NT2/D1 (cell line): ENCODE data around the gene AGAP1.

Source experiments
- DNase-seq: peaks from one replicate; pipeline ENCODE4 v3.0.0-alpha.2; 2011; ENCODE audit warnings: low read depth, low spot score
- H3K27me3 ChIP-seq: 2 replicates; pipeline ENCODE4 v1.6.0; 2011; ENCODE audit warnings: mild to moderate bottlenecking; ENCODE audit not compliant: insufficient read length, insufficient read depth
- H3K36me3 ChIP-seq: 2 replicates; pipeline ENCODE4 v1.6.1; 2011; ENCODE audit warnings: mild to moderate bottlenecking, low read length, mixed read lengths; ENCODE audit not compliant: insufficient read depth, insufficient read length
- H3K4me1 ChIP-seq: 2 replicates; pipeline ENCODE4 v1.5.1; 2011; ENCODE audit not compliant: insufficient read depth, insufficient read length
- H3K4me3 ChIP-seq: 2 replicates; pipeline ENCODE4 v1.5.1; 2011; ENCODE audit warnings: low read depth; ENCODE audit not compliant: insufficient read length
- H3K9ac ChIP-seq: 2 replicates; pipeline ENCODE4 v1.6.0; 2011; ENCODE audit warnings: low read depth; ENCODE audit not compliant: insufficient read length
- H3K9me3 ChIP-seq: 2 replicates; pipeline ENCODE4 v1.5.1; 2011; ENCODE audit warnings: mild to moderate bottlenecking, low read length; ENCODE audit not compliant: insufficient read depth
- SUZ12 ChIP-seq: IDR thresholded peaks from 2 replicates; pipeline ENCODE4 v1.6.1; 2011; ENCODE audit not compliant: insufficient read length, insufficient read depth; ENCODE audit errors: extremely low read depth
- YY1 ChIP-seq: IDR thresholded peaks from 2 replicates; pipeline ENCODE4 v1.6.1; 2011; ENCODE audit not compliant: insufficient read length, insufficient read depth
- ZNF274 ChIP-seq: IDR thresholded peaks from 2 replicates; pipeline ENCODE4 v1.6.1; 2011; ENCODE audit warnings: mild to moderate bottlenecking, low read depth, low read length

Gene AGAP1

GRCh38 chr2:235688511-235689426 is 194.9 kb downstream of the AGAP1 start:
- Histone ChIP-seq H3K9me3 (no peaks in the 10 kb centered on the region), H3K4me1 (peaks cover 13% of the 10 kb centered on the region), H3K9ac (no peak overlapping the region), H3K27me3 (no peaks in the 10 kb centered on the region), H3K4me3 (no peak overlapping the region), H3K36me3 (no peaks in the 10 kb centered on the region)
- no peak for TF ChIP-seq YY1
- TF ChIP-seq SUZ12: no peak
- no peak for TF ChIP-seq ZNF274
- DNase-seq: no peak

GRCh38 chr2:235689427-235689853 is 195.6 kb downstream of the AGAP1 start:
- H3K9ac ChIP-seq: no peak overlapping the region
- TF ChIP-seq YY1: no peak
- no peak for TF ChIP-seq ZNF274
- no peak for TF ChIP-seq SUZ12
- no peak overlapping the region for H3K4me3 ChIP-seq
- DNase-seq: no peak
- H3K36me3 ChIP-seq: no peaks in the 10 kb centered on the region
- H3K9me3 ChIP-seq: no peaks in the 10 kb centered on the region
- peaks cover 13% of the 10 kb centered on the region for H3K4me1 ChIP-seq
- H3K27me3 ChIP-seq: no peaks in the 10 kb centered on the region

- H3K9ac ChIP-seq: no peak overlapping the region
- H3K4me3 ChIP-seq: no peak overlapping the region
- H3K27me3 ChIP-seq: no peaks in the 10 kb centered on the region
- no peak for DNase-seq
- no peak for TF ChIP-seq YY1
- no peak for TF ChIP-seq SUZ12
- no peak for TF ChIP-seq ZNF274
- H3K9me3 ChIP-seq: no peaks in the 10 kb centered on the region
- no peaks in the 10 kb centered on the region for H3K36me3 ChIP-seq
- peaks cover 13% of the 10 kb centered on the region for H3K4me1 ChIP-seq
Observed at GRCh38 chr2:235690082-235690808, 196.4 kb downstream of the AGAP1 start.

GRCh38 chr2:235690809-235691450 is 197.1 kb downstream of the AGAP1 start:
- Histone ChIP-seq H3K4me1 (peaks cover 13% of the 10 kb centered on the region), H3K4me3 (no peak overlapping the region), H3K9ac (no peak overlapping the region), H3K36me3 (no peaks in the 10 kb centered on the region), H3K27me3 (no peaks in the 10 kb centered on the region), H3K9me3 (no peaks in the 10 kb centered on the region)
- TF ChIP-seq ZNF274 (no peak), YY1 (no peak), SUZ12 (no peak)
- no peak for DNase-seq

- Histone ChIP-seq H3K36me3 (no peaks in the 10 kb centered on the region), H3K4me1 (peaks cover 13% of the 10 kb centered on the region), H3K9ac (no peak overlapping the region), H3K9me3 (no peaks in the 10 kb centered on the region), H3K4me3 (no peak overlapping the region), H3K27me3 (no peaks in the 10 kb centered on the region)
- DNase-seq: no peak
- TF ChIP-seq SUZ12 (no peak), ZNF274 (no peak), YY1 (no peak)
Observed at GRCh38 chr2:235692076-235692475, 198.2 kb downstream of the AGAP1 start.

GRCh38 chr2:235692671-235693171 is 198.9 kb downstream of the AGAP1 start:
- no peaks in the 10 kb centered on the region for H3K36me3 ChIP-seq
- H3K9ac ChIP-seq: peak overlapping the region; percentile 13
- TF ChIP-seq ZNF274: no peak
- TF ChIP-seq SUZ12: no peak
- TF ChIP-seq YY1: no peak
- H3K4me1 ChIP-seq: peaks cover 13% of the 10 kb centered on the region
- DNase-seq: no peak
- H3K4me3 ChIP-seq: no peak overlapping the region
- no peaks in the 10 kb centered on the region for H3K27me3 ChIP-seq
- H3K9me3 ChIP-seq: no peaks in the 10 kb centered on the region
